Measurements from ENCODE around the gene RGS3.

GRCh38 chr9:113461285-113461684 lies 2.2 kb upstream of the RGS3 start:
- no peak for TF ChIP-seq CTCF (conservative IDR thresholded peaks at IDR 0.05 in 1 of 2, IDR thresholded peaks at IDR 0.05 in 1 of 2; ENCODE audit: extremely low read depth in 1 of 2, insufficient read depth in 1 of 2, low read depth in 1 of 2, low read length in 2 of 2)
- no peak for TF ChIP-seq EZH2 (IDR thresholded peaks at IDR 0.05; ENCODE audit: borderline replicate concordance, low read length)
